Heart left ventricle (tissue), 16 donors: ENCODE data around the gene SNX24. TPM values are rescaled to one million over a fixed set of nuclear protein-coding genes. Genes with fewer than 3 reads are reported as not detected.

Experiments
- ATAC-seq, 4 donors: fragments of 200-7000 bp; cut with Tn5 transposase; one replicate each; pipeline ENCODE4 v1.9.1; 2020 to 2022; ENCODE audit warnings: moderate library complexity in 4 of 4, mild to moderate bottlenecking in 3 of 4, moderate number of reproducible peaks in 1 of 4
- DNase-seq, 5 donors: peaks; one replicate each; pipeline ENCODE4 v3.0.0-alpha.2; 2020
- H3K27ac ChIP-seq, 12 donors: fragments of 200-600 bp; sonication (generic) in 4 of 12; one replicate each; pipeline versions ENCODE4 v1.5.0 to v1.8.0; 2016 to 2022; ENCODE audit warnings: mild to moderate bottlenecking in 2 of 12
- H3K27me3 ChIP-seq, 9 donors: fragments of 200-600 bp; sonication (generic) in 2 of 9; one replicate each; pipeline versions ENCODE4 v1.5.1 to v1.8.0; 2016 to 2022; ENCODE audit warnings: mild to moderate bottlenecking in 3 of 9
- H3K36me3 ChIP-seq, 9 donors: fragments of 200-600 bp; sonication (generic) in 2 of 9; one replicate each; pipeline versions ENCODE4 v1.5.0 to v1.8.0; 2018 to 2022; ENCODE audit warnings: mild to moderate bottlenecking in 2 of 9
- H3K4me1 ChIP-seq, 12 donors: fragments of 200-600 bp; sonication (generic) in 4 of 12; one replicate each; pipeline versions ENCODE4 v1.5.0 to v1.8.0; 2016 to 2022; ENCODE audit warnings: mild to moderate bottlenecking in 3 of 12
- H3K4me3 ChIP-seq, 12 donors: fragments of 200-600 bp; sonication (generic) in 4 of 12; one replicate each; pipeline versions ENCODE4 v1.5.0 to v1.8.0; 2017 to 2022; ENCODE audit warnings: mild to moderate bottlenecking in 9 of 12, moderate library complexity in 4 of 12
- H3K9me3 ChIP-seq, 12 donors: fragments of 200-600 bp; sonication (generic) in 4 of 12; one replicate each; pipeline versions ENCODE4 v1.5.0 to v1.8.0; 2016 to 2022; ENCODE audit warnings: mild to moderate bottlenecking in 1 of 12
- POLR2A ChIP-seq, 2 donors: fragments of 450-650 bp; IDR thresholded peaks; one replicate each; pipeline ENCODE4 v1.6.1; 2017; ENCODE audit warnings: antibody characterized with exemption in 2 of 2, mild to moderate bottlenecking in 2 of 2, moderate library complexity in 2 of 2
- WGBS, 4 donors: extraction: QIAGEN DNeasy Blood & Tissue Kit in 2 of 4; methylation state at CpG; one replicate each; pipeline versions ENCODE4 v1.1.5 to v1.1.7; 2013 to 2018; 5-methylcytosine and 5-hydroxymethylcytosine counted together
- intact Hi-C, 10 donors: fragments of 100-400 bp; cut with DNase I; formaldehyde crosslinking; loops; one replicate each; pipeline versions ENCODE4 v1.11.1 to v1.14.2; 2022
- polyA plus RNA-seq, 2 donors: library from polyadenylated mRNA; stranded (reverse); fragments of 200-250 nt; gene quantifications; one replicate each; pipeline ENCODE4 v1.2.3, GENCODE V29; 2013
- total RNA-seq, 9 donors: library from RNA; depleted of rRNA in 2 of 9; stranded (reverse); fragments of >200 nt in 2 of 9; fragmentation: NEBNext Ultra II Directional in 3 of 9; extraction: Animal tissue kit (Norgen Biotek cat#: 25700) in 3 of 9; gene quantifications; one replicate each; pipeline versions ENCODE4 v1.1.0 to v1.2.4, GENCODE V29; 2016 to 2023
- TF ChIP-seq, protein P1 (sequence below), 12 donors: fragments of 200-600 bp; sonication (generic) in 4 of 12; IDR thresholded peaks; one replicate each; pipeline versions ENCODE4 v1.5.0 to v1.8.0; 2018 to 2022; ENCODE audit warnings: antibody characterized with exemption in 12 of 12, mild to moderate bottlenecking in 5 of 12
- donor health status: ischemic (EF 13 %, LVEDD 7.1; RV severe dilation, severe dysfunction).
- donor health status: healthy with polysubstance abuse.
- donor health status: DM: no; HTN: yes; CAD: no.
- donor health status: DM: no; HTN: no; CAD: no.
- donor health status: ischemic (EF 25% LVEDD 6.9; RV normal size, moderate dysfunction).
- donor health status: ischemic (EF 25% LVEDD 5.7; RV mildly dilated, moderate dysfunction).
- donor health status: healthy.
- donor health status: DM: yes; HTN: yes; CAD: no.
- donor health status: ischemic (EF 35%, LVEDD 5.7; RV mildly dilated, moderate dysfunction).
- donor health status: nonischemic (EF 11% LVEDD 7.7; RV severe dilation, severe dysfunction).
- donor health status: DM: yes; HTN: yes; CAD: no.
- donor health status: PGD.
- donor health status: ischemic (EF 29% LVEDD 5.4; RV normal size, mild dysfunction).
- donor health status: nonischemic (EF 23%, LVEDD 6.1; RV moderate dilation, normal function).

Gene SNX24
- total and polyA plus RNA-seq, 11 donors: 10.0 to 21.2 (median 14.8) TPM

DNA sequence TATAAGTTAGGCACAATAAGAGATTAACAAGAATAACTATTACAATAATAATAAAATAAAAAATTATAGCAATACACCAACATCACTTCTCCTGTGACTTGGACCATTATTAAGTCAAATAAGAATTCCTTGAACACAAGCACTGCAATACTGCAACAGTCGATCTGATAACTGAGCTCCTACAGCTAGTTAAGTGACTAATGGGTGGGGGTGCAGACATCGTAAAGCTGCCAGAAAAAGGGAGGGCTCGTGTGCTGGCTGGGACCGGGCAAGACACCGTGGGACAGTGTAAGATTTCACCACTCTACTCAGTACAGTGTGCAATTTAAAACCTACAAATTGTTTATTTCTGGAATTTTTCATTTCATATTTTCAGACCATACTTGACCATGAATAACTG, 78.8 kb downstream of the SNX24 start:
- 76 to 88% (median 82%) methylated on average over 5 of the region's 5 CpGs for WGBS, 4 donors

DNA sequence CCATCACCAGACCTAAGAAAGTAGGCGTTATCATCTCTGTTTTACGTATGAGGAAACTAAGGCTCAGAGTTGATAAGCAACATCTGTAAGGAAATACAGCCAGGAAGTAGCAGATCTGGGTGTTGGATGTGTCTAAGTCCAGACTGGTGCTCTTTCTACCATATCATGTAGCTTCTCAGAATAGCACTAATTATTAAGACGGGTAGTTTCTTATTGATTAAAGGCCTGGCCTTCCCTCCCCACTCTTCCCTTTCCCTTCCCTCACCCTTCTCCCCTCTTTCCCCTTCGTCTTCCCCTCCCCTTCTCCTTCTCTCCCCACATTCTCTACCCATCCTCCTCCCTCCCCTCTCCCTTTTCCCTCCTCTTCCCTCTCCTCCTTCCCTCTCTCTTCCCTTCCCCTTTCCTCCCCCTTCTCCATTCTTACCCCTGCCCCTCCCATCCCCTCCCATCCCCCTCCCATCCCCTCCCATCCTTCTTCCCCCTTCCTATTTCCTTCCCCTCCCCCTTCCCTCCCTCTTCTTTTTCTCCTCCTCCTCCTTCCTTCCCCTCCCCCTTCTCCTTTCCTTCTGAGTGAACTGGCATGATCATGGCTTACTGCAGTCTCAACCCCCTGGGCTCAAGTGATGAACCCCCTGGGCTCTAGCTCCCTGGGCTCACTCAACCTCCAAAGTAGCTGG, 79.4 kb downstream of the SNX24 start:
- no peak overlapping the region for H3K4me3 ChIP-seq
- H3K4me1 ChIP-seq: no peaks in the 10 kb centered on the region
- no peaks in the 10 kb centered on the region for H3K36me3 ChIP-seq
- H3K27me3 ChIP-seq: no peaks in the 10 kb centered on the region
- no peaks in the 10 kb centered on the region for H3K9me3 ChIP-seq
- ATAC-seq (no peak), DNase-seq (no peak)
- TF ChIP-seq, protein P1, sequence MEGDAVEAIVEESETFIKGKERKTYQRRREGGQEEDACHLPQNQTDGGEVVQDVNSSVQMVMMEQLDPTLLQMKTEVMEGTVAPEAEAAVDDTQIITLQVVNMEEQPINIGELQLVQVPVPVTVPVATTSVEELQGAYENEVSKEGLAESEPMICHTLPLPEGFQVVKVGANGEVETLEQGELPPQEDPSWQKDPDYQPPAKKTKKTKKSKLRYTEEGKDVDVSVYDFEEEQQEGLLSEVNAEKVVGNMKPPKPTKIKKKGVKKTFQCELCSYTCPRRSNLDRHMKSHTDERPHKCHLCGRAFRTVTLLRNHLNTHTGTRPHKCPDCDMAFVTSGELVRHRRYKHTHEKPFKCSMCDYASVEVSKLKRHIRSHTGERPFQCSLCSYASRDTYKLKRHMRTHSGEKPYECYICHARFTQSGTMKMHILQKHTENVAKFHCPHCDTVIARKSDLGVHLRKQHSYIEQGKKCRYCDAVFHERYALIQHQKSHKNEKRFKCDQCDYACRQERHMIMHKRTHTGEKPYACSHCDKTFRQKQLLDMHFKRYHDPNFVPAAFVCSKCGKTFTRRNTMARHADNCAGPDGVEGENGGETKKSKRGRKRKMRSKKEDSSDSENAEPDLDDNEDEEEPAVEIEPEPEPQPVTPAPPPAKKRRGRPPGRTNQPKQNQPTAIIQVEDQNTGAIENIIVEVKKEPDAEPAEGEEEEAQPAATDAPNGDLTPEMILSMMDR (IDR thresholded peaks at IDR 0.05): no peak
- TF ChIP-seq POLR2A (IDR thresholded peaks at IDR 0.05): no peak
- no peak overlapping the region for H3K27ac ChIP-seq
- intact Hi-C loops: no loop called here
- WGBS, 4 donors: 82 to 89% (median 86%) methylated on average over 4 of the region's 4 CpGs

More for the DNA sequence above, 78.8 kb downstream of the SNX24 start:
- intact Hi-C loops: no loop called here
- Histone ChIP-seq H3K27ac (no peak overlapping the region), H3K9me3 (no peaks in the 10 kb centered on the region), H3K27me3 (no peaks in the 10 kb centered on the region), H3K4me1 (no peaks in the 10 kb centered on the region), H3K4me3 (no peak overlapping the region), H3K36me3 (no peaks in the 10 kb centered on the region)
- ATAC-seq (peak in 2 of 4 donors; percentile 45 to 65), DNase-seq (no peak)
- TF ChIP-seq POLR2A (IDR thresholded peaks at IDR 0.05): no peak
- TF ChIP-seq, protein P1 (IDR thresholded peaks at IDR 0.05): no peak

DNA sequence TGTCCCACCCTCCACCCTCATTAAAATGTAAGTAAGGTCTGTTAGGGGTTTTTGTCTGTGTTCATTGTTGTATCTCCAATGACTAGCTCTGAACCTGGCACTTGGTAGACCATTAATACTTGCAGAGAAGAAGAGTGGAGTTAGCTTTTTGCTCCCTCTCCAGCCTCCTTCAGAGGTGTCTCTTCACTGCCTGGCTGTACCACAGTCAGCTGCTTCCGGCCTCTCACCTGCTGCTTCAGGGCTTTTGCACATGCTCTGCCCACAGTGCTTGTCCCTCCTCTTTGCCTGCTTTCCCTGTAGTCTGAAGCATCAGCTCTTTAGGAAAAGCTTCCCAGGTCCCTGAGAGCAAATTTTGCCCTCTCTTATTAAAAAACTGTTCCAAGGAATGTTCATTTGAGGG, 83.6 kb downstream of the SNX24 start:
- Histone ChIP-seq H3K27me3 (no peaks in the 10 kb centered on the region), H3K27ac (no peak overlapping the region), H3K36me3 (no peaks in the 10 kb centered on the region), H3K4me3 (no peak overlapping the region), H3K9me3 (no peaks in the 10 kb centered on the region), H3K4me1 (no peaks in the 10 kb centered on the region)
- intact Hi-C loops: no loop called here
- WGBS, 4 donors: 96 to 100% (median 99%) methylated on average over 1 of the region's 1 CpG
- ATAC-seq (no peak), DNase-seq (no peak)
- TF ChIP-seq, protein P1 (IDR thresholded peaks at IDR 0.05): no peak
- no peak for TF ChIP-seq POLR2A (IDR thresholded peaks at IDR 0.05)

DNA sequence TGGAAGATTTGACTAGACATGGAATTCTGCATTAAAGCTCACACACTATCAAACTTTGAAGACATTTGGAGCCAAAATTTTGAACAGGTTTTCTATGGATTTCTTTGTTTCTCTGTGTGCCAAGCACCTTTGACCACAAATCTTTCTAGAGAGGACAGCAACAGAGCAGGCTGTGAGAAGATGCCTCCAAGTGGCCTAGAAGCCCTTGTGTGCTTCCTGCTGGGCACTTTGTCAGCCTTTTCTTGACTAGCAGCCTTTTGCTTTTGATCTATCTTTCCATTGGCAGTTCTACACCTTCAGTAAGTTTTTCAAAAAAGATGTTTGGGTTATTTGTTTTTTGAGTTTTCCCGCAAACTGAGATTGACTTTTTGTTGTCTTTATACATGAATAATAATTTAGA, 84.6 kb downstream of the SNX24 start:
- no peaks in the 10 kb centered on the region for H3K36me3 ChIP-seq
- ATAC-seq (no peak), DNase-seq (no peak)
- no peaks in the 10 kb centered on the region for H3K4me1 ChIP-seq
- TF ChIP-seq, protein P1 (IDR thresholded peaks at IDR 0.05): no peak
- no peak for TF ChIP-seq POLR2A (IDR thresholded peaks at IDR 0.05)
- no peaks in the 10 kb centered on the region for H3K27me3 ChIP-seq
- no peaks in the 10 kb centered on the region for H3K9me3 ChIP-seq
- H3K4me3 ChIP-seq: no peak overlapping the region
- no peak overlapping the region for H3K27ac ChIP-seq
- WGBS, 4 donors: 96 to 100% (median 99%) methylated on average over 1 of the region's 1 CpG
- intact Hi-C loops: no loop called here
